ENCODE measurements around the gene IFRD2.
A peak's percentile ranks its signal among the peaks of the same experiment; 100 is the strongest.
"Not testable (repeated sequence)": the region's sequence is repeated elsewhere in the genome, so short reads cannot be mapped to it uniquely, and the experiment has no call there.

IFRD2 gene

DNA sequence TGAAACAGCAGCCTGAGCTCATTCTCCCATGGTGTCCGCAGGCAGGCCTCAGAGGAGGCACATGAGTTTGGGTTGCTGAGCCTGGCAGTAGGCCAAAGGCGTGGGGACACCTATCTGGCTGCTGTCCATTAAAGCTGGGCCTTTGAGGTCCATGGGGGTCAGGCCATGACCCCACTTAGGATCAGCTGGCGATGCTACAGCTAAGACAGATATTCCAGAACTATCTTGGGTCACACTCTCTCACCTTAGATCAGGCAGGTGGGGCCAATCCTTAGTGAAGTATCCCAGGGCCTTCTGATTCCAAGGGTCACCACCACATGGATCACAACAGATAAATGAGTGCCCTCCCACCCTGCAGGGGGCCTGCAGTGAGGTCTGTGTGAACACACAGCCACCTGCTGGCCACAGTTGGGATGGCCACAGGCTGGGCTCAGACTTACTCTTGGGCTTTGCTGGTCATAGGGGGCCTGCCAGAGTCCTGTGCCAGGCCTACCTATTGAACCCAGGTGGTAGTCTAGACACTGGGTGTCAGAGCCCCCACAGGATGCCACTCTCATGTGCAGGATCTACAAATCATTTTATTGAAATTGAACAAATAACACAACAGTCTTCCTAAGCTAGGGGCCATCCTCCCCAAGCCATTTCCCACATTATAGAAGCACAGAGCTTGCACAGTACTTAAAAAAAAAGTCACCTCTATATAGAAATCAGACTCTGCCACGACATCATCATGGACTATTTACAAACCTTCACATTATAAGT lies 32.3 kb upstream of the IFRD2 start:
- peak; percentile 21 to 62 for DNase-seq

- no peak for DNase-seq
These were observed 31.5 kb upstream of the IFRD2 start for GRCh38 chr3:50323614-50324199.

GRCh38 chr3:50323092-50323600 lies 30.9 kb upstream of the IFRD2 start:
- DNase-seq = no peak

DNA sequence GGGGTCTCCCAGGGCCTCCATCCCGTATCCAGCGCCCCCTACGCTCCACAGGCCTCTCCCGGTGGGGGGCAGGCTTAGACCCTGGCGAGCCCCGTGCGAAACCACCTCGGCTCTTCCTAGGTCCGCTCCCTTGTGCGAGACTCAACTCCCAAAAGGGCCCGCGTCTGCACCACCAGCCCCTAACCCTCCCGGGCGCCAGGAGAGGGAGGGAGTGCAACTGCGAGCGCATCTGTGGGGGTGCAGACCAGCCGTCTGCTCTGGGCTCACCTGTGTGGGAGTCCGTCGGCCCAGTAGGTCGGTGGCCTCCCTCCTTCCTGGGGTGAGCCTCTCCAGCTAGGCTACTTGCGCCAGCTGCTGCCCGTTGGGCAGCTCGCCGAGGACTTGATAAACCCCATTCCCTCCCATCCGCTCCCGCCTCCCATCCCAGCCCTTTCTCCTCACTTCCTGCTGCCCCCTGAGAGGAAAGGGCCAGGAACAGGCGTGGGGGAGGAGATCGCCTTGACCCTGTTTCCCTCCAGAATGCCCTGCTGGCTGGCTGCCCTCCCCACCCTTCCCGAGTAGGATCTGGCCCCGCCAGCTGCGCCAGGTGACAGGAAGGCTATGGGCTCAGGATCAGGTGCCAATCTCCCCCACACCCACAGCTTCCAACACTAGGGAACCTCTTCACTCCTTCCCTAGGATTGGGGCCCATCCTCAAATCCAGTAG lies 30.3 kb upstream of the IFRD2 start, which contains the start of gene HYAL2:
Gene HYAL2, minus strand, starts transcription at position 360 of the 706 bp plus-strand sequence. CDS start 2,256 bp downstream, outside the sequence.
- DNase-seq = peak in 1 of 2 experiments; percentile 30

DNA sequence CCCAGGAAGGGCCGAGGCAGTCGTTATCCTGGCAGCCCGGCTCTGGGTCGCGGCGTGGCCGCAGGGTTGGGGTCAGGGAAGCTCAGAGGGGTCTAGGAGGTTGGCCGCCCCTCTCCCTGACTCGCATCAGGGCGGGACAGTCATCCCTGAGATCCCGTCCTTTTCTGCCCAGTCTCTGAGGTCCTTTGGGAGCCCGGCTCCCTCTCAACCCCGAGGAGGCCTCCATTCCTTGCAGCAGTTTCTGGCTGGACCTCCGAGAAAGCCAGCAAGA lies 29.8 kb upstream of the IFRD2 start:
- no peak for DNase-seq

DNA sequence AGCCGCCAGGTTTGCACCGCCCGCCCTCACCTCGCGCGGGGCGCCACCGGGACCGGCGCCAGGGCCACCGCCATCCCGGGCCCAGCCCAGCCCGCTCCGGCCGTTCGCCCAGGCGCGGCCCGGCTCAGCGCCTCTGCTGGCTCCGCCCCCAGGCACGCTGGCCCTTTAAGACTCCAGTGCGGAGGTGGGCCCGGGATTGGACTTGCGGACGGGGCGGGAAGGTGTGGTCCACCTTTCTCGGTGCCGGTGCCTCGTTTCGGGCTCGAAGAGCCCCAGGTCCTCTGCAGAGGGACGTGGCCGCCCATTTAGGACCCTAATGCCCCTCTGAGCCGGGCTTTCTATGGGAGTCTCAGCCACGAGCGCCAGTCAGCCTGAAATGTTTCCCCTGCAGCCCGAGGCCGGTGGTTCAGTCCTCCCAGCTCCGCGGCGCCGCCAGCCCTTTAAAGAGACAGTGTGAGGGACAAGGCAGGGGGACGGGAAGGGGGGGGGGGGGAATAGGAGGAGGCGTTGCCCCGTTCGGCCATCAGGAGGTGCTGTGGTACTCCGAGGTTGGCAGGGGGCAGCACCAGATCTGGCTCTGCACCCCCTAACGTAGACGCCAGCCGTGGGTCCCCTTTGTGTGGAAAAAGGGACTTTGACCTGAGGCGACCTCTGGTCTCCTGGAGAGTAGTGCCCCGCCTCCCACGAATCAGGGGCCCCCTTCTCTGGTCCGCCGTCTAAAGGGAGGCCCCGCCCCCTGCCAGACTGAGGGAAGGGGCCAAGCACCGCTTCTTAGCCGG lies 29.3 kb upstream of the IFRD2 start:
- peak; percentile 81 to 94 for DNase-seq

GRCh38 chr3:50320853-50321335 lies 28.7 kb upstream of the IFRD2 start:
- DNase-seq = peak in 1 of 2 experiments; percentile 91

DNA sequence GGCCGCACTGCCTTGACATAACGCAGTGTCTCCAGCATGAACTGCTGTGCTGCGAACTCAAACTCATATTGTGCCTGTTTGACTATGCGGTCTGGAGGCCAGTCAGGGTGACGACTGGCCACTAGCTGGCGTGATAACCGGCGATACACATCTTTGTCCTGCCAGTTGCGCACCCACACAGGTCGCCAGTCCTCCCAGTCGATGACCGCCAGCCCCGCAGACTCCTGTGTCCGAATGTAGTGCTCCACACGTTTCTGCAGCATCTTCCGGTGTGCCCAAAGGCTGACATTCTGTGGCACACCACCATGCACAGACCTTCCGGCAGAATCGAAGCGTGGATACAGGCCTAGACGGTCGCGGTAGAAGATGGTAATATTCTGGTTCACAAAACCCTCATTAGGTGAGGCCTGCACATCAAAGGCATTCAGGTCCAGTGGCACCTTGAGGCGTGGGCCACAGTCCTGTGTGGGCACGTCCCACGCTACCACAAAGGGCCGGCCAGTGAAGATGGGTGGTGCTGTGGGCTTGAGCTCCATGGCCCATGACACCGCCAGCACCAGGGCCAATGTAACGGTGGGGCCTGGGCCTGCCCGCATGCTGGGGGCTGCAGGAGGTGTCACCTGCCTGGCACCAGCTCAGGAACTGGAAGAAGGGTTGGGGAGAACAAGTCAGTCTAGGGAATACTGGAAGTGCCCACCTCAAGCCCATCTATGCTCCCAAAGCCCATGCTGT lies 27.8 kb upstream of the IFRD2 start:
- DNase-seq = no peak

- DNase-seq = no peak
These were observed 27.1 kb upstream of the IFRD2 start for GRCh38 chr3:50319181-50319893.

- DNase-seq = no peak
These were observed 26.4 kb upstream of the IFRD2 start for GRCh38 chr3:50318615-50319014.

GRCh38 chr3:50318163-50318562 lies 25.9 kb upstream of the IFRD2 start:
- DNase-seq = no peak

DNA sequence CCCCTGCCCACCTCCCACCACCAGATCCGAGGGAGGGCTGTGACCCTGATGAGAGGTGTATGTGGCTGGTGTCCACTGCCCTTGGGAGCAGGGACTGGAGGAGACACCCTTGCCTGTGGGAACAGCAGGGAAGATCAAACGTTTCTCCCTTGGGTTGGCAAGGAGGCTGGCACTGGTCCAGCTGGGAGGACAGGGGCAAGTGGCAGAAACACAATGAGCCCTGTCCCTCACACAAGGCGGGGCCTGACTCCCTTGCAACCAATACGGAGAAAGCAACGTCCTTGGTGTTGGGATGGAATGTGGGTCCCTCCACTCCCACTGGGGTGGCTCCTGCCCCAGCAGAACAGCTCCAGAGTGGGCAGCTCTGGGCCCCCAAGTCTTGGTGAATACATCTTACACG lies 25.1 kb upstream of the IFRD2 start:
- DNase-seq = no peak

DNA sequence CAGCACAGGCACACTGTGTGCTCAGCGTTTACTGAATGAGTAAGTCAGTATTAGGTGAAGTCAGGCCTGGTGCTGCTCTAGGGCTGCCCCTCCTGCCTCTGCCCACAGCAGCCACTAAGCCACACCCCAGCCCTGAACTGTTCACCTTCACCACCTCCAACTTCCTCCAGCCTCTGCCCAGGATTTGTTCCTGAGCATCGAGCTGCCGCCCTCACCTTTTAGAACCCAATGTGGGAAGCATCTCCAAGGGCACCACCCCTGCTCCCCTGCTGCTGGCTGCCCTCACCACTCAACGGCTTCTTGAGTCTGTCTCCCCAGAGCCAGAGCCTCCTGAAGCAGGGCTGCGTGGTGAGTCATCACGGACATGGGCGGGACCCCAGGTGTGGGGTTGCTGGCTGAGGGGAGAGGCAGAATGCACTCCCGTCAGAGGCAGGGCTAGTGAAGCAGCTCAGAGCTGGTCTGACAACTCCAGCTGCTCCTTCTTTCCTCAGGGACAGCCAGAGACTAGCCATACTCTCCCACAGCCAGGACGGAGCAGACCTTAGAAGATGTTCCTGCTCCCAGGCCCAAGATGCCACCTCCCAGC lies 24.5 kb upstream of the IFRD2 start:
- DNase-seq = no peak

DNA sequence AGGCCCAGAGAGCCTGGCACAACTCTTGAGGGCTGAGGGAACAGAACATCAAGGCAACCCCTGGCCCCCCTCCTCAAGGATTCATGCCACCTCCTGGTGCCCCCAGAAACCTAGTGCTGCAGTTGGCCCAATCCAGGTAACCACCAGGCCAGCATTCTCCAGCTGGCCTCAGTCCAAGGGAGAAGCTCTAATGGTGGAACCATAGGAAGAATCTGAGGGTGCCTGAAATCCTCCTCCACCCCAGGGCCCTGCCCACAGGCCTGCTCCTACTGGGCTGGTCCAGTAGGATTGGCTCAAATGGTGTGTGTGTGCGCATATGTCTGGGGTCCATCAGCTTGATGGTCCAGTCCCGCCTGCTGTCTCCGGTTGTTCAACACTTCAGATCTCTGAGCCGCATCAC lies 22.6 kb upstream of the IFRD2 start:
- no peak for DNase-seq

GRCh38 chr3:50314342-50314741 lies 22.1 kb upstream of the IFRD2 start:
- DNase-seq = no peak

- not testable (repeated sequence) for DNase-seq
These were observed 19.8 kb upstream of the IFRD2 start for GRCh38 chr3:50312041-50312440.

GRCh38 chr3:50304601-50305000 lies 12.4 kb upstream of the IFRD2 start:
- no peak for DNase-seq

DNA sequence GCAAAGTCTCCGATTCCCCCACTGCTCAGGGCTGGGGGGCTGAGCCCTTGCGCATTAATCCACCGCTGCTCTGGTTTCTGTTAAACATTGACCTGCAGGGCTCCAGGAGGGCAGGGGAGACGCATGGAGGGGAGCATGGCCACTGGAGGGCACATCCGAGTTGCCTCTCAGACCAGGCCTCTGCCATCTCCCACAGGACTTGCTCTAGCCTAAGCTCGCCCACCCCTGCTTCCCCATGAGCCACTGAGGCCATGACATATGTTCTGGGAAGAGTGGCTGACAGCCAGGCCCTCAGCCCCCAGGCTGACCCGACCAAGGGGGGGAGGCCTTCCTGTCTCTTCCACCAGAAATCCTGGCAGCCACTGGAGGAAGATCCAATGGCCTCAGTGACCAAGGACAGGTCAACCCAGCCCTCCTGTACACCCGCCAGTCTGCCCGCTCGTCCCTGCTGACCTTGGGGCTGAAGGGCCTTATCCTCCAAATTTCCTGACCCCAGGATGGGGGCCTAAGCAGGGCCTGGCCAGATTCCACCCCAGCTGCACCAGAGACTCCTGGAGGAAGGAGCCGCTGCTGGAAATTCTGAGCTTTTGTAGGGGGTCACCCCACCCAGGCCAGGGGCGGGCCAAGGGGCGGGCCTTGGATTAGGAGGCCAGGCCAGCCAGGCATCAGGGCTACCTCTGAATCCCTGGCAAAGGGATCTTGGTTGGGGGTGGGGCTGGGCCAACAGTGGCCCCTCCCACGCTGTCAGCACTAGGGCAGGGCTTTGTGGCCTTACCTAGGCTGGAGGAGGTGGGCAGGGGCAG lies 11.0 kb upstream of the IFRD2 start, which contains the start of gene HYAL1:
Gene HYAL1, minus strand, starts transcription at position 562 of the 803 bp plus-strand sequence. CDS start 618 bp downstream, outside the sequence.
- DNase-seq = no peak

DNA sequence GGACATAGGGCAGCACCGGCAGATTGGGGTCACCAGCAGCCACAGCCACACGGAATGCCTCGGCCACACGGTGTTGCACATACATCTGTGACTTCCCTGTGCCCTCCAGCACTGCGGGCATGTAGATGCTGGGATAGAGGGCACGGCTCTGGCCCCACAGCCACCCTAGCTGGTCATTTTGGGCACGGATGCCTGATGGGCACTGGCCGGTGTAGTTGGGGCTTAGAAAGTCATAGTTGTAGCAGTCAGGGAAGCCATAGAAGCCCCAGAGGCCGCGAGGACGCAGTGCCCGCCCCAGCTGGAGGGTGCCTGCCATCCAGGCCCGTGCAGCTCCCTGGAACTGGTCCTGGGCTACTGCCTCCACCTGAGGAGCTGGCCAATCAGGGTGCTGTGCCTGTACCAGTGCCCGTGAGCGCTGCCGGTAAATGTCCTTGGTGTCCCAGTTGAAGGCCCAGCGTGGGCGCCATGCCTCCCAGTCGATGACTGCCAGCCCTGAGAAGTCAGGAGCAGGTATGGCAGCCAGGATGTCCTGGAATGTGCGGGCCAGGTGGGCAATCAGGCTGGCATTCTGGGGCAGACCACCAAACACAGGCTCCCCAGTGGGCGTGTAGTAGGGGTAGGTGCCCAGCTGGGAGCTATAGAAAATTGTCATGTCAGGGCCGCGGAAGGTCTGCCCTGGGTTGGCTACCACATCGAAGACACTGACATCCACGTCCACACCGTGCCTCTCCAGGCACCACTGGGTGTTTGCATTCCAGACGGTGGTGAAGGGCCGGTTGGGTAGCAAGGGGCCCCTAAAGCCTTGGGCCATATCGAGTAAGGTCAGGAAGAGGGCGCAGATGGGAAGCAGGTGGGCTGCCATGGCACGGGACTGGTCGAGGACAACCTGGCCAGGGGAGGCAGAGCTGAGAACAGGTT lies 10.1 kb upstream of the IFRD2 start:
- no peak for DNase-seq

Measured in NCI-H526 (cell line).